Aorta (tissue), 5 donors: ENCODE measurements around the gene COPE. TPM values are rescaled to one million over a fixed set of nuclear protein-coding genes. Genes with fewer than 3 reads are reported as not detected.

Experiments
- ATAC-seq: fragments of 200-7000 bp; cut with Tn5 transposase; one replicate; pipeline ENCODE4 v1.9.1; 2022; ENCODE audit warnings: moderate library complexity; ENCODE audit not compliant: low FRiP score
- DNase-seq, 2 donors: peaks; one replicate each; pipeline ENCODE4 v3.0.0-alpha.2; 2020
- H3K27ac ChIP-seq, 2 donors: one replicate each; pipeline ENCODE4 v1.5.1; 2013; ENCODE audit warnings: low read length in 2 of 2, mild to moderate bottlenecking in 2 of 2, moderate library complexity in 2 of 2, control low read depth in 1 of 2, inconsistent platforms in 1 of 2, low read depth in 1 of 2
- H3K27me3 ChIP-seq, 2 donors: one replicate each; pipeline ENCODE4 v1.6.1; 2013; ENCODE audit warnings: control low read depth in 1 of 2, low read length in 1 of 2, mild to moderate bottlenecking in 1 of 2, moderate library complexity in 1 of 2; ENCODE audit not compliant: insufficient read depth in 2 of 2, control insufficient read depth in 1 of 2
- H3K36me3 ChIP-seq, 2 donors: one replicate each; pipeline ENCODE4 v1.6.1; 2013; ENCODE audit warnings: control low read depth in 1 of 2, low read length in 1 of 2, mild to moderate bottlenecking in 1 of 2; ENCODE audit not compliant: insufficient read depth in 2 of 2, control insufficient read depth in 1 of 2
- H3K4me1 ChIP-seq, 2 donors: one replicate each; pipeline ENCODE4 v1.6.1; 2013; ENCODE audit warnings: low read length in 2 of 2, control low read depth in 1 of 2, mild to moderate bottlenecking in 1 of 2, moderate library complexity in 1 of 2; ENCODE audit not compliant: insufficient read depth in 2 of 2, control insufficient read depth in 1 of 2
- H3K4me3 ChIP-seq, 2 donors: one replicate each; pipeline ENCODE4 v1.5.1; 2013; ENCODE audit warnings: low read length in 2 of 2, control low read depth in 1 of 2, mild to moderate bottlenecking in 1 of 2
- H3K9me3 ChIP-seq: one replicate; pipeline ENCODE4 v1.6.1; 2013; ENCODE audit warnings: mild to moderate bottlenecking, low read length; ENCODE audit not compliant: control insufficient read depth
- WGBS, 2 donors: extraction: QIAGEN DNeasy Blood & Tissue Kit; methylation state at CpG; one replicate each; pipeline ENCODE4 v1.1.7; 2013; 5-methylcytosine and 5-hydroxymethylcytosine counted together
- intact Hi-C, 2 donors: fragments of 100-400 bp; cut with DNase I; formaldehyde crosslinking; loops; one replicate each; pipeline versions ENCODE4 v1.14.2 to v1.15.0; 2022
- polyA plus RNA-seq, 2 donors: library from polyadenylated mRNA; stranded (reverse); fragments of 200-250 nt; gene quantifications; one replicate each; pipeline ENCODE4 v1.2.3, GENCODE V29; 2013
- total RNA-seq, 2 donors: library from RNA; stranded (reverse); fragmentation: NEBNext Ultra II Directional; extraction: Animal tissue kit (Norgen Biotek cat#: 25700); gene quantifications; one replicate each; pipeline ENCODE4 v1.2.1, GENCODE V29; 2021
- donor health status: healthy with polysubstance abuse.
- donor health status: Bipolar disorder and iron deficiency.
- donor health status: DM: no; HTN: no; CAD: no.
- donor health status: DM: no; HTN: no; CAD: no.
- donor health status: DM: yes; HTN: yes; CAD: no.

COPE gene
- total and polyA plus RNA-seq, 4 donors = 121 to 180 (median 148) TPM

DNA sequence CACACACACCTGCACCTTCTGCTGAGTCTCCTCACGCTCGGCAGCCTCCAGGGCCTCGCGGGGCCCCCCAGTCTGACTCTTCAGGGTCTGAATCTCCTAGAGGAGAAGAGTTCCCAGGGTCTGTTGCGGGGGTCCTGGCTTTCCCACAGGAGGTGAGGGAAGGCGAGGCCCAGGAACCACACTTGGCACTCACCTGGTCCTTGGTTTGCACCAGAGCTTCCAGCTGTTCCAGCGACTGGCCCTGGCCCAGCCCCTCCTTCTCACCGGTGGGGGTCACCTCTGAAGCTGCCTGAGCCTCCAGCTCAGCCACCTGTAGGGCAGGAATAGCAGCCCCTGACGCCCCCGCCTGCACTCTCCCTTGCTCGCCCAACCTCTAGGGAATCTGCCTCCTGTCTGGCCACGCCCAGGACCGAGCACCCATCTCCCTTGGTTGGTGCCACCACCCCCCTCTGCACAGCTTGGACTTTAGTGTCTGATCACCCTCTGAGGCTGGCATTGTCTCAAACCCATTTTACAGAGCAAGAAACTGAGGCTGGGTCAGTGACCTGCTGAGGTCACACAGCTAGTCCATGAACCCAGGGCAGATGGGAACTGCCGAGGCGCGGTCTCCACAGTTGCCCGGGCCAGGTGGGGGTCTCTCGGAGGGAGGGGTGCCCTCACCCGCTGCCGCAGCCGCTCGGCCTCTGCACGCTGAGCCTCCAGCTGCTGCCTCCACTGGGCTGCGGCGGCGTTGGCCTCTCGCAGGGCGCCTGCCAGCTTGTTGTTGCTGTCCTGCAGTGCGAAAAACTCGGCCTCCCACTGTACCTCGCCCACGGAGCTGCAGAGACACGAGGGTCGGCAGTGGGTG is 12.4 kb upstream of the COPE start:
- intact Hi-C loops = no loop called here
- no peak overlapping the region for H3K27ac ChIP-seq

DNA sequence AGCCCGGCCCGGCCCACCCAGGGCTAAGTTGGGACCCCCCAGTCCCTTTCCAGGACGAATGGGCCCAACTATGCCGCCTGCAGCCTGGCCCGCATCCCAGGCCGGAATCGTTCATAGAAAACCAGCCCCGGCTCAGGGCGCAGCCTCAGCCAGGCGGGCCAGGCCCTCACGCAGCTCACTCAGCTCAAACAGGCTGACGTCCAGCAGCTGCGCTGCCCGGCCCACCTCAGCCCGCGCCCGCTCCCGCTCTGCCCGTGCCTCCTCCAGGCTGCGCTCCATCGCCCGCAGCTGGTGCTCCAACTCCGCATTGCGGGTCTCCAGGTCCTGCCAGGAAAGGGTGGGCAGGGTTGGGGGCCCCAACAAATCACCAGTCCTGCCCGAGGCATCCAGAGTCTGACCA is 10.1 kb upstream of the COPE start:
- Histone ChIP-seq H3K27me3 (no peaks in the 10 kb centered on the region), H3K36me3 (peaks cover 0 to 5% of the 10 kb centered on the region in 2 donors), H3K4me3 (no peak overlapping the region), H3K27ac (no peak overlapping the region), H3K9me3 (no peaks in the 10 kb centered on the region), H3K4me1 (no peaks in the 10 kb centered on the region)
- intact Hi-C loops = no loop called here
- DNase-seq (no peak), ATAC-seq (no peak)
- 87 to 89% methylated on average over 25 of the region's 25 CpGs for WGBS, 2 donors

More for the DNA sequence above, 12.4 kb upstream of the COPE start:
- Histone ChIP-seq H3K36me3 (no peaks in the 10 kb centered on the region), H3K9me3 (no peaks in the 10 kb centered on the region), H3K27me3 (no peaks in the 10 kb centered on the region), H3K4me1 (no peaks in the 10 kb centered on the region), H3K4me3 (no peak overlapping the region)
- ATAC-seq = peak; percentile 4
- DNase-seq = no peak
- 88 to 89% methylated on average over 34 of the region's 34 CpGs for WGBS, 2 donors

DNA sequence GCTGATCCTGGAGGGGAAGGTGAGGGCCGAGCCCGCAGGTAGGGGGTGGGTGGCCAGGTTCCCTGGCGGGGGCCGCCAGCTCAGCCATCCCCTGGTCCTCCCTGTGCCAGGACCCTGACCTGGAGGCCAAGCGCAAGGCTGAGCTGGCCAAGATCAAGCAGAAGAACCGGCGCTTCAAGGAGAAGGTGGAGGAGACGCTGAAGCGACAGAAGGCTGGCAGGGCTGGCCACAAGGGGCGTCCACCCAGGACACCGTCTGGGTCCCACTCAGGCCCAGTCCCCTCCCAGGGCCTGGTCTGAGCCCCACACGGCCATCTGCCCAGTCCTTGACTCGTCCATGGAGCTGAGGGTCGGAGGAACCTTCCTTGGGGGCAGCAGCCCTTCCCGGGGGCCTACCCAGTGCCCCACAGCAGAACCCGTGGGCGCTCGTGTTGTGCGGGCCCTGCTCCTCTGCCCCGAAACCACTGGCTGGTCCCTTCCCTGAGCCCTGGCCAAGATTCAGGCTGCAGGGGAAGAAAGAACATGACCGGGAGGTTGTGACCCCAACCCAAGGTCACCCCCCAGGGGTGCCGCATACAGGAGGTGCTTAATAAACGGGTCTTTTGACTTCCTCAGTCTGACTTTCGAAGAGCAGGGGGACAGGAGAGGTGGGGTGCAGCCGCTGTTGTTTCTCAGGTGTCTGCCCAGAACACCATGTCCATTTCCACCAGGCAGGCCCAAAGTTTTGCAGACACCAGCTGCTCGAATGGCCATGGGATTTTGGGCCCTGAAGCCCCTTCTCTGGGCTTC is 9.0 kb upstream of the COPE start:
- no peak for DNase-seq
- intact Hi-C loops = no loop called here
- Histone ChIP-seq H3K4me1 (no peaks in the 10 kb centered on the region), H3K36me3 (peaks cover 0 to 6% of the 10 kb centered on the region in 2 donors), H3K9me3 (no peaks in the 10 kb centered on the region), H3K4me3 (no peak overlapping the region), H3K27me3 (no peaks in the 10 kb centered on the region), H3K27ac (no peak overlapping the region)
- no peak for ATAC-seq
- 84 to 85% methylated on average over 26 of the region's 26 CpGs for WGBS, 2 donors

DNA sequence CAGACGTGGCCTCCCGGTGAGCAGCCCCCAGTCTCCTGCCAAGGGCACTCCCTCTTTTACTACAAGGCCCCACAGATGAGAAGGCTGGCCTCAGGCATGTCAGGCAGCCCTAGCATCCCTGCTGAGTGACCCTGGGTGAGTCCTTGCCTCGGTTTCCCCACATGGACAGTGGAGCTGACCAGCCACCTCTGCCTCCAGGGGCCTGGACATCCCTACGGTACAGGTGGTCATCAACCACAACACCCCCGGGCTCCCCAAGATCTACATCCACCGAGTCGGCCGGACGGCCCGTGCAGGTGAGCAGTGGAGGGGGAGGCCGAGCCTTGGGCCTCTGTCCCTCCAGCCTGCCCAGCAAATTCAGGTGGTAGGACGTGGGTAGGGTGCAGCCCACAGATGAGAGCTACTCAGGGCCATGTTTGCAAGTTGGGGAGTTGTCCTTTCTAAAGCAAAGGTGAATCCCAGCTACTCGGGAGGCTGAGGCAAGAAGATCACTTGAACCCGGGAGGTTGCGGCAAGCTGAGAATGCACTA is 5.6 kb upstream of the COPE start:
- DNase-seq (no peak), ATAC-seq (no peak)
- Histone ChIP-seq H3K4me1 (no peaks in the 10 kb centered on the region), H3K9me3 (no peaks in the 10 kb centered on the region), H3K27ac (no peak overlapping the region), H3K27me3 (no peaks in the 10 kb centered on the region), H3K36me3 (peaks cover 0 to 10% of the 10 kb centered on the region in 2 donors), H3K4me3 (no peak overlapping the region)
- intact Hi-C loops = no loop called here
- WGBS, 2 donors = 91 to 94% methylated on average over 15 of the region's 15 CpGs

DNA sequence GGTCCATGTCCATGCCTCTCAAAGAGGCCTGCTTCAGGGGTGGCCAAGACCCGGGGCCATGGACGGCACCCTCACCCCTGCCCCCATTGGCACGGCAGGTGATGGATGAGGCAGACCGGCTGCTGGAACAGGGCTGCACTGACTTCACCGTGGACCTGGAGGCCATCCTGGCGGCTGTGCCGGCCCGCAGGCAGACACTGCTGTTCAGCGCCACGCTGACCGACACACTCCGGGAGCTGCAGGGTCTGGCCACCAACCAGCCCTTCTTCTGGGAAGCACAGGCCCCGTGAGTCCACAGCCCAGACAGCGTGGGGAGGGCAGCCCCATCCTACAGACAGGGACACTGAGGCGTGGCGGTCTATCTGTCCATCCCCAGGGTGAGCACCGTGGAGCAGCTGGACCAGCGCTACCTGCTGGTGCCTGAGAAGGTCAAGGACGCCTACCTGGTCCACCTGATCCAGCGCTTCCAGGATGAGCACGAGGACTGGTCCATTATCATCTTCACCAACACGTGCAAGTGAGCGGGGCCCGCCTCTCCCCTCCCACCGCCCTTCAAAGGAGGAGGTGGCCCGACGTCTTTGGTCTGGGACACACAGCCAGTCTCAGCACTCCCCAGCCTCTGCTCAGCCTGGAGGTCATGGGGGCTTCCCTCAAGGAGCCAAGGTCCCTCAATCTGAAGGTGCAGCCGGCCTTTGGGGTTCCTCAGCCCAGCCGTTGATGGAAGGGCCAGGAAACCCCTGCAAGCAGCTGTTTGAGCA is 3.2 kb upstream of the COPE start:
- Histone ChIP-seq H3K36me3 (peaks cover 0 to 10% of the 10 kb centered on the region in 2 donors), H3K27ac (no peak overlapping the region), H3K9me3 (no peaks in the 10 kb centered on the region), H3K27me3 (no peaks in the 10 kb centered on the region), H3K4me3 (no peak overlapping the region), H3K4me1 (no peaks in the 10 kb centered on the region)
- ATAC-seq = no peak
- DNase-seq = no peak
- 79 to 83% methylated on average over 29 of the region's 29 CpGs for WGBS, 2 donors
- intact Hi-C loops = no loop called here

DNA sequence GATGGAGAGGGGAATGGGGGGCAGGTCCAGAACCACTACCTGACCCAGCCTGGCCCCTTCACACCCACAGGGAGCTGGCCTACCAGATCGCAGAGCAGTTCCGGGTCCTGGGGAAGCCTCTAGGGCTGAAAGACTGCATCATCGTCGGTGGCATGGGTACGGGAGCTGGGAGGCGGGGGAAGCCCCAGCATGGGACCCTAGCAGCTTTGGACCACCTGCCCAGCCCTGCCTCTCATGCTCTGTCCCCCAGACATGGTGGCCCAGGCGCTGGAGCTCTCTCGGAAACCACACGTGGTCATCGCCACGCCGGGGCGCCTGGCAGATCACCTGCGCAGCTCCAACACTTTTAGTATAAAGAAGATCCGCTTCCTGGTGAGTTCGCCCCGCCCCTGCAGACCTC is 2.4 kb upstream of the COPE start:
- peak in 1 of 2 donors; percentile 43 for DNase-seq
- Histone ChIP-seq H3K4me1 (no peaks in the 10 kb centered on the region), H3K4me3 (no peak overlapping the region), H3K9me3 (no peaks in the 10 kb centered on the region), H3K27ac (no peak overlapping the region), H3K36me3 (peaks cover 0 to 10% of the 10 kb centered on the region in 2 donors), H3K27me3 (no peaks in the 10 kb centered on the region)
- intact Hi-C loops = no loop called here
- 92 to 93% methylated on average over 12 to 17 of the region's 17 CpGs for WGBS, 2 donors
- no peak for ATAC-seq

DNA sequence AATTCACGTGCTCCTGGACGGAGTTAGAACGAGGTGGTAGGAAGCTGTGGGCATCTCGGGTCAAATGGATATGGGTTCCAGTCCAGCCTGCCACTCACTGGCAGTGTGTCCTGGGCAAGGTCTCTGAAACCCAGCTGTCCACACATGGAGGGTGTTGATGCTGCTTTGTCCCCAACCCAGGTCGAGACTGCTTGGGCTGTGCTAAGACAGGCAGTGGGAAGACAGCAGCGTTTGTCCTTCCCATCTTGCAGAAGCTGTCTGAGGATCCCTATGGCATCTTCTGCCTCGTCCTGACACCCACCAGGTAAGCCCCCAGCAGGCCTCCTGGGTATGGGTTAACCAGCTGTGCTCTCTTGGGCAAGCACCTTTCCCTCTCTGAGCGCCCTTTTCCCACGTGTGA is 1.2 kb upstream of the COPE start:
- no peaks in the 10 kb centered on the region for H3K4me1 ChIP-seq
- DNase-seq (peak in 1 of 2 donors; percentile 37), ATAC-seq (no peak)
- H3K9me3 ChIP-seq = no peaks in the 10 kb centered on the region
- WGBS, 2 donors = 56 to 57% methylated on average over 9 of the region's 9 CpGs
- H3K4me3 ChIP-seq = peak overlapping the region in 1 of 2 donors; percentile 84
- H3K27ac ChIP-seq = no peak overlapping the region
- no peaks in the 10 kb centered on the region for H3K27me3 ChIP-seq
- intact Hi-C loops = no loop called here
- H3K36me3 ChIP-seq = peaks cover 0 to 10% of the 10 kb centered on the region in 2 donors

DNA sequence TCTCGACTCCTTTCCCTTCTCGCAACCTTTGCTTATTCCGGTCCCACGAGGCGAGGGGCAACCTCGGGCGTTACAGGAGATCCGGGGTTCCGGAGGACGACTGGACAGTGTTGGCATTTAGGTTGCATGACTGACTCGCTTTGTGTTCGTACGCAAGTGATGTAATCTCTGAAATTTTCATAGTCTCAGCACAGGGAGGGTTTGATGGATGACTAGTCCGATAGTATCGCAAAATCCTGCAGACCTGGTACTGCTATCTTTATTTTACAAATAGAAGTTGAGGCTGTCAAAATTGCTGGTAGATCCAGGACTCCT is 670 bp upstream of the COPE start:
- H3K4me3 ChIP-seq = peak overlapping the region; percentile 30 to 84
- peaks cover 0 to 10% of the 10 kb centered on the region in 2 donors for H3K36me3 ChIP-seq
- ATAC-seq = no peak
- 1% methylated on average over 15 of the region's 15 CpGs for WGBS, 2 donors
- no peaks in the 10 kb centered on the region for H3K9me3 ChIP-seq
- no peaks in the 10 kb centered on the region for H3K27me3 ChIP-seq
- no peak for DNase-seq
- intact Hi-C loops = loop anchor here in 1 of 2 donors (1.0 kb wide), 2 partner anchors 66 to 349 kb away; partner anchors contain the start of gene UBA52
- H3K27ac ChIP-seq = no peak overlapping the region
- no peaks in the 10 kb centered on the region for H3K4me1 ChIP-seq
